ENCODE data around the gene RPGRIP1. TPM values are rescaled to one million over a fixed set of nuclear protein-coding genes. Genes with fewer than 3 reads are reported as not detected.
A peak's percentile ranks its signal among the peaks of the same experiment; 100 is the strongest.

Gene RPGRIP1
- total and polyA plus RNA-seq, 8 donors = 0.19 to 0.58 (median 0.28) TPM; not detected in 4

DNA sequence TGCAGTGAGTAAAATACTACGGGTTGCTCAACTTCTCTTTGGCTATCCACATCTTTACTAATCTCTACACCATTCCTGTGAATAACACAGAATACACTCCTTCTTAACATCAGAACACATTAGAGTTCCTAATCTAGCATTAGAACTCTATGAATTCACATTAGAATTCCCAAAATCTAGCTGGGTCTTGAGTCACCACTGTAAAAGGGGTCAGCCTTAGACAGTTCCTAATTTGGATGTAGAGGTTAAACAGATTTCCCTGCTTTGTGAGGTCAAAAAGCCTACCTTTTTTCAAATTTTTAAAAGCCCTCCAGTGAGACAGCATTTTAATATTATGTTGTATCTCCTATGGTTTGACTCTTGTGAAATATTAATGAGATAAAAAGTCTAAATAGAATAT is 18.1 kb upstream of the RPGRIP1 start:
- Histone ChIP-seq H3K4me3 (peak overlapping the region in 1 of 4 donors; percentile 76), H3K9me3 (no peaks in the 10 kb centered on the region), H3K27ac (peak overlapping the region in 1 of 5 donors; percentile 15), H3K36me3 (peaks cover 34 to 94% (median 84%) of the 10 kb centered on the region in 4 donors), H3K27me3 (no peaks in the 10 kb centered on the region), H3K4me1 (peaks cover 75 to 100% (median 90%) of the 10 kb centered on the region in 4 donors)
- TF ChIP-seq POLR2AphosphoS5 (IDR thresholded peaks at IDR 0.05) = no peak
- intact Hi-C loops (cut with DNase I; ENCODE audit: low total_unique reads) = no loop called here
- WGBS, 5 donors = 42 to 58% (median 44%) methylated on average over 1 of the region's 1 CpG
- DNase-seq = no peak

DNA sequence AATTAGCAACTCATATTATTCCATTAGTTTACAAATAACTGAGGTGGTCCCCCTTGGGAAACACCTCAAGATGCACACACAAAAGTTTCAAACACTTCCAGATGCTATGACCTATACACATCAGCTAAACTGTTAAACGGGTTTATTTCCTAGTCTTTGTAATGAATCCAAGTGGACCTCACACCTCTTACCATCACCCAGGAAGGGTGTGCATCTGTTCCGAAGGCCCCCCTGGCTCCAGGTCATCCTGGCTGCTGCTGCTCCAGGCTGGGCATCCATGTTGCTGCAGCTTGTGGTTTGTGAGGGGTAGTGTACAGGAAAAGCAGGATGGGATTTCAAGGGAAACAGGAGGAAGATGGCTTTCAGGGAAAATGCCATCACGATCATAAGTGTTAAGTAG is 17.5 kb upstream of the RPGRIP1 start:
- Histone ChIP-seq H3K4me3 (peak overlapping the region in 2 of 4 donors; percentile 24 to 76), H3K4me1 (peaks cover 75 to 100% (median 87%) of the 10 kb centered on the region in 4 donors), H3K27ac (peak overlapping the region in 2 of 5 donors; percentile 15 to 26), H3K9me3 (no peaks in the 10 kb centered on the region), H3K36me3 (peaks cover 33 to 90% (median 79%) of the 10 kb centered on the region in 4 donors), H3K27me3 (no peaks in the 10 kb centered on the region)
- intact Hi-C loops (cut with DNase I; ENCODE audit: low total_unique reads) = no loop called here
- 45 to 55% (median 46%) methylated on average over 3 of the region's 3 CpGs for WGBS, 5 donors
- no peak for DNase-seq
- TF ChIP-seq POLR2A (IDR thresholded peaks at IDR 0.05) (no peak), POLR2AphosphoS5 (IDR thresholded peaks at IDR 0.05) (no peak), EP300 (IDR thresholded peaks at IDR 0.05) (no peak)
- TF ChIP-seq, protein P1, sequence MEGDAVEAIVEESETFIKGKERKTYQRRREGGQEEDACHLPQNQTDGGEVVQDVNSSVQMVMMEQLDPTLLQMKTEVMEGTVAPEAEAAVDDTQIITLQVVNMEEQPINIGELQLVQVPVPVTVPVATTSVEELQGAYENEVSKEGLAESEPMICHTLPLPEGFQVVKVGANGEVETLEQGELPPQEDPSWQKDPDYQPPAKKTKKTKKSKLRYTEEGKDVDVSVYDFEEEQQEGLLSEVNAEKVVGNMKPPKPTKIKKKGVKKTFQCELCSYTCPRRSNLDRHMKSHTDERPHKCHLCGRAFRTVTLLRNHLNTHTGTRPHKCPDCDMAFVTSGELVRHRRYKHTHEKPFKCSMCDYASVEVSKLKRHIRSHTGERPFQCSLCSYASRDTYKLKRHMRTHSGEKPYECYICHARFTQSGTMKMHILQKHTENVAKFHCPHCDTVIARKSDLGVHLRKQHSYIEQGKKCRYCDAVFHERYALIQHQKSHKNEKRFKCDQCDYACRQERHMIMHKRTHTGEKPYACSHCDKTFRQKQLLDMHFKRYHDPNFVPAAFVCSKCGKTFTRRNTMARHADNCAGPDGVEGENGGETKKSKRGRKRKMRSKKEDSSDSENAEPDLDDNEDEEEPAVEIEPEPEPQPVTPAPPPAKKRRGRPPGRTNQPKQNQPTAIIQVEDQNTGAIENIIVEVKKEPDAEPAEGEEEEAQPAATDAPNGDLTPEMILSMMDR (IDR thresholded peaks at IDR 0.05) = no peak

DNA sequence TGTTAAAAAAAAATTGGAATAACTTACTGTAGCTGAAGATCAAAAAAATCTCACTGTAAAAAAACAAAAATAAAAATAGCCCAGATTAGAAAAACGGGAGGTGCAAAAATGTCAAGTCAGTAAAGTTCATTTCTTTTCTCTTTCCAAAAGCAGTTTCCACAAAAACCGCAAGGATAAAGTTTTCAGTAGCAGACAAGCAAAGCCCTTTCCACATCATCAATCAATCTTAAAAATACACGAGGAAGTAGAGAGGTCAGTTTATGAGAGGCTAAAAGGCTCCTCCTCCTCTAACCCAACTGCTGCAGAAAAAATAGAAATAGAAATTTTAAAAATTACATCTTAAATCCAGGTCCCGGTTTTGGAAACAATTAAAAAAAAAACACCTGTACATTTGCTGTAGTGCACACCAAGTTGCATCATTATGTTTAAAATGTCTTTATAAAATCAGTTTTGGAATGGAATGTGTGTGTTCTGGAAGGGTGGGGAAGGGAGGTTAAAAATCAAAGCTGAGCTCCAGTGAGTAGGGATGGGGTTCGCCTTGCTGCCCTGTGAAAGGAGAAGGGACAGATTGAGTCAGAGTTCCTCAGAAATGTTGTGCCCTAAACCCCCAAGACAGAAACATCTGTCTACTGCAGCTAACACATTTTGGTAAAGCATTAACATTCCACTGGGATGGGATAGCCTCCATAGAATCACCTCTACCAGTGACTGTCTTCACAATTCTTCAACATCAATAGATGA is 16.4 kb upstream of the RPGRIP1 start:
- Histone ChIP-seq H3K9me3 (no peaks in the 10 kb centered on the region), H3K27ac (peak overlapping the region in 3 of 5 donors; percentile 34 to 97 (median 59)), H3K4me3 (peak overlapping the region in 2 of 4 donors; percentile 24 to 76), H3K4me1 (peaks cover 65 to 96% (median 80%) of the 10 kb centered on the region in 4 donors), H3K36me3 (peaks cover 28 to 80% (median 70%) of the 10 kb centered on the region in 4 donors), H3K27me3 (no peaks in the 10 kb centered on the region)
- 11 to 13% (median 12%) methylated on average over 5 of the region's 5 CpGs for WGBS, 5 donors
- DNase-seq = no peak
- intact Hi-C loops (cut with DNase I; ENCODE audit: low total_unique reads) = no loop called here
- TF ChIP-seq POLR2AphosphoS5 (IDR thresholded peaks at IDR 0.05) (no peak), POLR2A (IDR thresholded peaks at IDR 0.05) (no peak), EP300 (IDR thresholded peaks at IDR 0.05) (no peak)
- TF ChIP-seq, protein P1 (IDR thresholded peaks at IDR 0.05) = no peak

DNA sequence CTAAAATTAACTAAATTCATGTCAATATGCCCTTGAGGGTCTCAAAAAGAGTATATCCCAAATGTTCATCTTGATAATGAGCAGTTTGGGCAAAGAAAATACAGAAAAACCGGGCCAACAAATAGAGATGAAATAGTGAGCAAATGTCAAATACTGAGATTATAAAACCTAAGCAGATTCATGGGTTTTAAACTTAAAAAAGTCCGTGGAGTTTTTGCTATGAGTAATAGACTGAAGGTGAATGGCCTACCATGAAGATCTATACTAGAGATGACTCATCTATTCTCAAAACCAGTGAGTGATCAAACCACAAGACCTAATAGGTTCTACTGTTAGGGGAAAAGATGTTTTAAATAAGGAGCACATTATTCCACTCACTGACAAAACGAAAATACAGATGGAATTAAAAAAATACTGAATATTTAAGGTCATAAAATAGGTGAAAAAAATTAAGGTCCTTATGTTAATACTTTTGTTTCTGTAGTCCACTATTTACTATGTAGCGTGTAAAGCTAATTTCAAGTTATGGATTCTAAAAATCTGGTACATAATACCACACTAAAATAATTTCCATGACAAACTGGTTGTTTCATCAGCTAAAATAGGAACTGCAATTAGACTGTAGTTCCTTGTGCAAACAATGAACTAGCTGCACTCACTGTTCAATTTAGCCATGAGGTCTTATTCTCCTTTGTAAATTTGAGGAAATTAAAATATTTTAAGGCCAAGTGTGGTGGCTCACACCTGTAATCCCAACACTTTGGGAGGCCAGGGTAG is 15.7 kb upstream of the RPGRIP1 start:
- 26 to 34% (median 32%) methylated on average over 4 of the region's 4 CpGs for WGBS, 5 donors
- intact Hi-C loops (cut with DNase I; ENCODE audit: low total_unique reads) = no loop called here
- H3K36me3 ChIP-seq = peaks cover 28 to 74% (median 63%) of the 10 kb centered on the region in 4 donors
- H3K4me3 ChIP-seq = peak overlapping the region in 2 of 4 donors; percentile 76 to 95
- H3K27me3 ChIP-seq = no peaks in the 10 kb centered on the region
- H3K27ac ChIP-seq = peak overlapping the region in 3 of 5 donors; percentile 34 to 97 (median 59)
- peaks cover 58 to 89% (median 72%) of the 10 kb centered on the region in 4 donors for H3K4me1 ChIP-seq
- H3K9me3 ChIP-seq = no peaks in the 10 kb centered on the region
- TF ChIP-seq, protein P1 (IDR thresholded peaks at IDR 0.05) = no peak
- TF ChIP-seq POLR2A (IDR thresholded peaks at IDR 0.05) (no peak), EP300 (IDR thresholded peaks at IDR 0.05) (no peak)
- DNase-seq = no peak

Data from stomach (tissue), 9 donors.